CD14-positive monocyte (primary cell): ENCODE measurements around the gene CPSF3. TPM values are rescaled to one million over a fixed set of nuclear protein-coding genes. Genes with fewer than 3 reads are reported as not detected.

Experiments
- DNase-seq, 3 donors: peaks; one replicate each; pipeline ENCODE4 v3.0.0-alpha.2; 2011 to 2022
- H2AFZ ChIP-seq: 2 replicates; pipeline ENCODE4 v1.6.0; 2012; ENCODE audit warnings: mild to moderate bottlenecking, low read depth, low read length, inconsistent platforms; ENCODE audit not compliant: insufficient read depth, poor library complexity, severe bottlenecking
- H3K27ac ChIP-seq, 2 donors: 1 replicate in 1 of 2; 2 replicates in 1 of 2; pipeline ENCODE4 v1.5.1; 2012 to 2013; ENCODE audit warnings: low read length in 2 of 2, control low read depth in 1 of 2, inconsistent platforms in 1 of 2, low read depth in 1 of 2, mild to moderate bottlenecking in 1 of 2
- H3K27me3 ChIP-seq, 2 donors: one replicate each; pipeline versions ENCODE4 v1.6.0 to v1.6.1; 2011 to 2013; ENCODE audit warnings: low read length in 2 of 2; ENCODE audit not compliant: control insufficient read depth in 2 of 2, insufficient read depth in 2 of 2
- H3K36me3 ChIP-seq, 2 donors: replicated peaks in 1 of 2; 1 replicate in 1 of 2; 2 replicates in 1 of 2; pipeline versions ENCODE4 v1.5.1 to v1.6.1; 2012 to 2013; ENCODE audit warnings: low read length in 2 of 2, control low read depth in 1 of 2, inconsistent platforms in 1 of 2, mild to moderate bottlenecking in 1 of 2; ENCODE audit not compliant: insufficient read depth in 2 of 2, control insufficient read depth in 1 of 2
- H3K4me1 ChIP-seq, 2 donors: 1 replicate in 1 of 2; 2 replicates in 1 of 2; pipeline versions ENCODE4 v1.5.1 to v1.6.1; 2012 to 2013; ENCODE audit warnings: low read length in 2 of 2, control low read depth in 1 of 2, inconsistent platforms in 1 of 2, mild to moderate bottlenecking in 1 of 2, moderate library complexity in 1 of 2; ENCODE audit not compliant: insufficient read depth in 2 of 2, control insufficient read depth in 1 of 2
- H3K4me2 ChIP-seq: replicated peaks from 2 replicates; pipeline ENCODE3; 2012; ENCODE audit warnings: low read length, moderate library complexity, mild to moderate bottlenecking; ENCODE audit not compliant: poor library complexity, severe bottlenecking; ENCODE audit errors: extremely low read depth
- H3K4me3 ChIP-seq, 3 experiments: fragments of 200-600 bp in 1 of 3; sonication (generic) in 1 of 3; replicated peaks in 1 of 3; 1 replicate in 2 of 3; 2 replicates in 1 of 3; pipeline ENCODE4 v1.5.1; 2011 to 2013; ENCODE audit warnings: low read length in 3 of 3, mild to moderate bottlenecking in 3 of 3, control low read depth in 2 of 3, low read depth in 2 of 3, inconsistent platforms in 1 of 3, moderate library complexity in 1 of 3
- H3K79me2 ChIP-seq: 2 replicates; pipeline ENCODE4 v1.6.0; 2012; ENCODE audit warnings: mild to moderate bottlenecking, control low read depth, inconsistent platforms, low read length, moderate library complexity; ENCODE audit not compliant: insufficient read depth
- H3K9ac ChIP-seq: 2 replicates; pipeline ENCODE4 v1.6.0; 2017; ENCODE audit warnings: low read length, mild to moderate bottlenecking; ENCODE audit not compliant: insufficient read depth, poor library complexity, severe bottlenecking
- H3K9me3 ChIP-seq, 2 donors: replicated peaks in 1 of 2; 1 replicate in 1 of 2; 2 replicates in 1 of 2; pipeline versions ENCODE4 v1.5.1 to v1.6.1; 2012 to 2013; ENCODE audit warnings: low read length in 2 of 2, control low read depth in 1 of 2; ENCODE audit not compliant: control insufficient read depth in 1 of 2, insufficient read depth in 1 of 2
- H4K20me1 ChIP-seq: 2 replicates; pipeline ENCODE4 v1.6.0; 2012; ENCODE audit warnings: mild to moderate bottlenecking, low read length, control low read depth, moderate library complexity; ENCODE audit not compliant: insufficient read depth
- H3K27ac Mint-ChIP-seq, 7 donors: one replicate each; pipeline ENCODE4 v1.8.0; 2020; ENCODE audit warnings: mild to moderate bottlenecking in 7 of 7, mixed read lengths in 7 of 7, moderate library complexity in 6 of 7, inconsistent platforms in 2 of 7
- H3K27me3 Mint-ChIP-seq, 3 donors: one replicate each; pipeline ENCODE4 v1.8.0; 2021 to 2022; ENCODE audit warnings: low read depth in 3 of 3, mild to moderate bottlenecking in 3 of 3, mixed read lengths in 3 of 3, moderate library complexity in 3 of 3, inconsistent platforms in 1 of 3
- H3K36me3 Mint-ChIP-seq, 2 donors: one replicate each; pipeline ENCODE4 v1.8.0; 2020; ENCODE audit warnings: mixed read lengths in 2 of 2, inconsistent platforms in 1 of 2, mild to moderate bottlenecking in 1 of 2
- H3K4me1 Mint-ChIP-seq: one replicate; pipeline ENCODE4 v1.8.0; 2020; ENCODE audit warnings: mild to moderate bottlenecking, mixed read lengths
- H3K4me3 Mint-ChIP-seq, 2 donors: one replicate each; pipeline ENCODE4 v1.8.0; 2020; ENCODE audit warnings: mild to moderate bottlenecking in 2 of 2, mixed read lengths in 2 of 2, moderate library complexity in 1 of 2
- H3K9me3 Mint-ChIP-seq, 7 donors: one replicate each; pipeline ENCODE4 v1.8.0; 2020 to 2022; ENCODE audit warnings: mixed read lengths in 7 of 7, mild to moderate bottlenecking in 6 of 7, moderate library complexity in 6 of 7, inconsistent platforms in 2 of 7
- CTCF ChIP-seq: fragments of 200-600 bp; IDR thresholded peaks from one replicate; pipeline ENCODE4 v1.8.0; 2022; ENCODE audit warnings: antibody characterized with exemption, mild to moderate bottlenecking
- WGBS: methylation state at CpG from one replicate; pipeline ENCODE4 v1.1.5; 2013; ENCODE audit warnings: missing lambda C conversion rate; ENCODE audit not compliant: insufficient coverage; 5-methylcytosine and 5-hydroxymethylcytosine counted together
- intact Hi-C, 2 donors: fragments of 100-400 bp; cut with micrococcal nuclease; formaldehyde crosslinking; loops; one replicate each; pipeline versions ENCODE4 v1.15.0 to v1.15.1; 2023
- polyA plus RNA-seq, 3 donors: library from polyadenylated mRNA; depleted of rRNA in 1 of 3; unstranded in 2 of 3; stranded (reverse) in 1 of 3; fragments of 300-500 nt in 2 of 3; fragments of >200 nt in 1 of 3; fragmentation: Illumina TruSeq in 2 of 3; gene quantifications; 1 replicate in 2 of 3; 2 replicates in 1 of 3; pipeline ENCODE4 v1.2.3, GENCODE V29; 2012 to 2021

The CPSF3 gene
- polyA plus RNA-seq, 3 donors: 17.2 to 34.0 (median 26.6) TPM

- WGBS: 100% methylated on average over 1 of the region's 5 CpGs
- no peak for DNase-seq
- no peaks in the 10 kb centered on the region for H3K9me3 ChIP-seq
- Mint-ChIP-seq H3K4me3 (no peak overlapping the region), H3K27me3 (no peaks in the 10 kb centered on the region), H3K36me3 (peaks cover 46 to 50% of the 10 kb centered on the region in 2 donors), H3K9me3 (no peaks in the 10 kb centered on the region), H3K4me1 (no peaks in the 10 kb centered on the region), H3K27ac (no peak overlapping the region)
- no peak overlapping the region for H3K4me3 ChIP-seq
- peaks cover 11 to 14% of the 10 kb centered on the region in 2 donors for H3K4me1 ChIP-seq
- H3K36me3 ChIP-seq: peaks cover 50 to 61% of the 10 kb centered on the region in 2 donors
- H3K9ac ChIP-seq: no peak overlapping the region
- intact Hi-C loops: no loop called here
- no peak overlapping the region for H2AFZ ChIP-seq
- no peak overlapping the region for H3K4me2 ChIP-seq
- no peak overlapping the region for H3K27ac ChIP-seq
- no peak for TF ChIP-seq CTCF
- no peaks in the 10 kb centered on the region for H3K27me3 ChIP-seq
- H3K79me2 ChIP-seq: peaks cover 31% of the 10 kb centered on the region
- H4K20me1 ChIP-seq: no peaks in the 10 kb centered on the region
Measured at GRCh38 chr2:9428965-9429577, 5.6 kb downstream of the CPSF3 start.

GRCh38 chr2:9430316-9431293, 7.2 kb downstream of the CPSF3 start:
- no peak for DNase-seq
- Mint-ChIP-seq H3K36me3 (peaks cover 55 to 61% of the 10 kb centered on the region in 2 donors), H3K27ac (peak overlapping the region in 2 of 7 donors; percentile 45 to 51), H3K27me3 (no peaks in the 10 kb centered on the region), H3K4me1 (no peaks in the 10 kb centered on the region), H3K4me3 (no peak overlapping the region), H3K9me3 (no peaks in the 10 kb centered on the region)
- Histone ChIP-seq H2AFZ (no peak overlapping the region), H4K20me1 (no peaks in the 10 kb centered on the region), H3K9ac (no peak overlapping the region), H3K27me3 (no peaks in the 10 kb centered on the region), H3K27ac (no peak overlapping the region), H3K4me3 (no peak overlapping the region), H3K36me3 (peaks cover 57 to 74% of the 10 kb centered on the region in 2 donors), H3K4me1 (no peaks in the 10 kb centered on the region), H3K4me2 (no peak overlapping the region), H3K79me2 (peaks cover 15% of the 10 kb centered on the region), H3K9me3 (no peaks in the 10 kb centered on the region)
- no peak for TF ChIP-seq CTCF
- no CpG with 5 or more reads among the region's 2 CpGs for WGBS
- intact Hi-C loops: no loop called here
